Adrenal gland (tissue), 5 donors: Measurements from ENCODE around the gene TNFRSF12A.

Experiments
- POLR2A ChIP-seq, 2 donors: fragments of 450-650 bp; IDR thresholded peaks; one replicate each; pipeline ENCODE4 v1.6.1; 2017; ENCODE audit warnings: antibody characterized with exemption in 2 of 2, mild to moderate bottlenecking in 2 of 2, moderate library complexity in 1 of 2
- TF ChIP-seq, protein P1 (sequence below), 6 experiments: fragments of 450-650 bp in 4 of 6; fragments of 200-600 bp in 2 of 6; sonication (generic) in 1 of 6; IDR thresholded peaks; 1 replicate in 5 of 6; 2 replicates in 1 of 6; pipeline versions ENCODE4 v1.5.1 to v1.8.0; 2016 to 2021; ENCODE audit warnings: antibody characterized with exemption in 6 of 6, mild to moderate bottlenecking in 2 of 6, moderate library complexity in 1 of 6
- donor health status: DM: no; HTN: no; CAD: no.

DNA sequence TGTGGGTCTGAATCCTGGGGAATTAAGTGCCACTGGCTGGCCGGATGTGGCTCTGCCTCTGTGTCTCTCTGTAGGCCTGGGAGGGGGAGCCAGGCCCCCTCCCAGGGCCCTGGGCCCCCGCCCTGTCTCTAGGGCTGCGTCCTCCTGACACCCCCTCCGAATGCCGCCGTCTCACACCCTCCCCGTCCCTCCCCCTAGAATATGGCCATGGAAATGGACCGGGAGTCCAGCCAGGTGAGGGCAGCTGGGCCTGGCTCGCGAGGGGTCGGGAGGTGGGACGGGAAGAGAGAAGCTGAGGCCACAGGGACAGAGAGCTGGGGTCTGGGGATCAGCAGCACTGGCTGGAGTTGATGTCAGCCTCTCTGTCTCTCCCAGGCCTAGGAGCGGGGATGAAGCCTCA is 23.9 kb upstream of the TNFRSF12A start:
- TF ChIP-seq, protein P1, sequence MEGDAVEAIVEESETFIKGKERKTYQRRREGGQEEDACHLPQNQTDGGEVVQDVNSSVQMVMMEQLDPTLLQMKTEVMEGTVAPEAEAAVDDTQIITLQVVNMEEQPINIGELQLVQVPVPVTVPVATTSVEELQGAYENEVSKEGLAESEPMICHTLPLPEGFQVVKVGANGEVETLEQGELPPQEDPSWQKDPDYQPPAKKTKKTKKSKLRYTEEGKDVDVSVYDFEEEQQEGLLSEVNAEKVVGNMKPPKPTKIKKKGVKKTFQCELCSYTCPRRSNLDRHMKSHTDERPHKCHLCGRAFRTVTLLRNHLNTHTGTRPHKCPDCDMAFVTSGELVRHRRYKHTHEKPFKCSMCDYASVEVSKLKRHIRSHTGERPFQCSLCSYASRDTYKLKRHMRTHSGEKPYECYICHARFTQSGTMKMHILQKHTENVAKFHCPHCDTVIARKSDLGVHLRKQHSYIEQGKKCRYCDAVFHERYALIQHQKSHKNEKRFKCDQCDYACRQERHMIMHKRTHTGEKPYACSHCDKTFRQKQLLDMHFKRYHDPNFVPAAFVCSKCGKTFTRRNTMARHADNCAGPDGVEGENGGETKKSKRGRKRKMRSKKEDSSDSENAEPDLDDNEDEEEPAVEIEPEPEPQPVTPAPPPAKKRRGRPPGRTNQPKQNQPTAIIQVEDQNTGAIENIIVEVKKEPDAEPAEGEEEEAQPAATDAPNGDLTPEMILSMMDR (IDR thresholded peaks at IDR 0.05), result no peak
- no peak for TF ChIP-seq POLR2A (IDR thresholded peaks at IDR 0.05)
